Body of pancreas (tissue), 4 donors: Measurements from ENCODE around the gene VWDE. TPM values are rescaled to one million over a fixed set of nuclear protein-coding genes. Genes with fewer than 3 reads are reported as not detected.

Experiments
- ATAC-seq: fragments of 150-250 bp; one replicate; pipeline ENCODE4 v1.9.1; 2016
- DNase-seq, 4 donors: peaks; one replicate each; pipeline ENCODE4 v3.0.0-alpha.2; 2019
- H3K27ac ChIP-seq, 4 donors: fragments of 200-600 bp; sonication (generic); 1 replicate in 3 of 4; 2 replicates in 1 of 4; pipeline versions ENCODE4 v1.5.1 to v1.6.1; 2016 to 2019; ENCODE audit warnings: mild to moderate bottlenecking in 1 of 4, mixed read lengths in 1 of 4, moderate library complexity in 1 of 4
- H3K27me3 ChIP-seq, 2 donors: fragments of 200-600 bp; sonication (generic); one replicate each; pipeline ENCODE4 v1.6.0; 2016; ENCODE audit warnings: mild to moderate bottlenecking in 1 of 2
- H3K36me3 ChIP-seq, 2 donors: fragments of 200-600 bp; sonication (generic); replicated peaks in 1 of 2; 2 replicates each; pipeline ENCODE4 v1.5.1; 2016; ENCODE audit warnings: low read depth in 2 of 2; ENCODE audit not compliant: insufficient read depth in 1 of 2
- H3K4me1 ChIP-seq: fragments of 200-600 bp; sonication (generic); one replicate; pipeline ENCODE4 v1.6.0; 2016
- H3K4me3 ChIP-seq, 2 donors: fragments of 200-600 bp; sonication (generic); 1 replicate in 1 of 2; 2 replicates in 1 of 2; pipeline ENCODE4 v1.5.1; 2016 to 2019
- H3K9me3 ChIP-seq, 3 donors: fragments of 200-600 bp; sonication (generic); 1 replicate in 2 of 3; 2 replicates in 1 of 3; pipeline ENCODE4 v1.5.1; 2016
- POLR2A ChIP-seq, 3 donors: fragments of 450-650 bp; IDR thresholded peaks; one replicate each; pipeline ENCODE4 v1.6.1; 2016; ENCODE audit warnings: antibody characterized with exemption in 3 of 3, mild to moderate bottlenecking in 2 of 3
- WGBS, 2 donors: methylation state at CpG; one replicate each; pipeline ENCODE4 v1.1.5; 2017; 5-methylcytosine and 5-hydroxymethylcytosine counted together
- intact Hi-C: fragments of 100-400 bp; cut with DNase I; formaldehyde crosslinking; loops from one replicate; pipeline ENCODE4 v1.15.1; 2023
- total RNA-seq, 2 donors: library from RNA; depleted of rRNA; stranded (reverse); fragments of >200 nt; gene quantifications; one replicate each; pipeline ENCODE4 v1.1.0, GENCODE V29; 2016
- TF ChIP-seq, protein P1 (sequence below), 7 experiments: fragments of 450-650 bp in 4 of 7; fragments of 200-600 bp in 3 of 7; sonication (generic) in 3 of 7; IDR thresholded peaks; one replicate each; pipeline ENCODE4 v1.5.1; 2016 to 2019; ENCODE audit warnings: antibody characterized with exemption in 7 of 7

Gene VWDE
- total RNA-seq, 2 donors from 2014 or later: 1.6 to 2.6 TPM

DNA sequence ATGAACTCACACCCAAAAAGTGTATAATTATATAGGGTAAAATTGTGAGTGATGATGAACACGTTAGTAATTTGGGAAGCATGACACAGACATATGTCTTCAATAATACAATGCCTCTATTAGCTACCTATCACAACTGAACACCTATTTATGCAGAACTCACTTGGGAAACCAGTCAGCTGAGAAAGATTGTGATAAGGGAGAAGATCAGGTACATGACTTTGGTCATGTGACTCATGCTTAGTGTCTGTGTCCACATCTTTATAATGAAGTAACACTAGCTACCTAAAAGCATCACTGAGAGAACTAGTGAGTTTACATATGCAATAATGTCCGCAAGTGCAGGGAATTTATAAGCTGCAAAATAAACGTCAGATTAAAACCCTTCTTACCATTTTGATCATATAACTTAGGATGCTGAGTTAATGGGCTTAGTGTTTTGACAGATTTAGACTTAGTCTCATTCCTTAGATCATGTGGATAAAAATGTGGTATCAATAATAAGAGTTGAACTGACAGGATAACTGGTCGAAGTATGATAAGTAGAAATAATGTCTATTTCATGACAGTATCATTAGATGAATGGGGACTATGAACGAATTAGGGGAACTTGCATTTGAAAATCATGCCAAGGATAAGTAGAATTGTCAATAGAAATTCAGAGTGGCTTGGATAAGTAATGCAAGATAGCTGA, 11.6 kb downstream of the VWDE start:
- no peak overlapping the region for H3K27ac ChIP-seq
- no peak for ATAC-seq
- intact Hi-C loops: no loop called here
- no peaks in the 10 kb centered on the region for H3K36me3 ChIP-seq
- no peaks in the 10 kb centered on the region for H3K4me1 ChIP-seq
- 41 to 42% methylated on average over 5 of the region's 5 CpGs for WGBS, 2 donors
- no peaks in the 10 kb centered on the region for H3K9me3 ChIP-seq
- no peak overlapping the region for H3K4me3 ChIP-seq
- no peak for TF ChIP-seq POLR2A (IDR thresholded peaks at IDR 0.05)
- TF ChIP-seq, protein P1, sequence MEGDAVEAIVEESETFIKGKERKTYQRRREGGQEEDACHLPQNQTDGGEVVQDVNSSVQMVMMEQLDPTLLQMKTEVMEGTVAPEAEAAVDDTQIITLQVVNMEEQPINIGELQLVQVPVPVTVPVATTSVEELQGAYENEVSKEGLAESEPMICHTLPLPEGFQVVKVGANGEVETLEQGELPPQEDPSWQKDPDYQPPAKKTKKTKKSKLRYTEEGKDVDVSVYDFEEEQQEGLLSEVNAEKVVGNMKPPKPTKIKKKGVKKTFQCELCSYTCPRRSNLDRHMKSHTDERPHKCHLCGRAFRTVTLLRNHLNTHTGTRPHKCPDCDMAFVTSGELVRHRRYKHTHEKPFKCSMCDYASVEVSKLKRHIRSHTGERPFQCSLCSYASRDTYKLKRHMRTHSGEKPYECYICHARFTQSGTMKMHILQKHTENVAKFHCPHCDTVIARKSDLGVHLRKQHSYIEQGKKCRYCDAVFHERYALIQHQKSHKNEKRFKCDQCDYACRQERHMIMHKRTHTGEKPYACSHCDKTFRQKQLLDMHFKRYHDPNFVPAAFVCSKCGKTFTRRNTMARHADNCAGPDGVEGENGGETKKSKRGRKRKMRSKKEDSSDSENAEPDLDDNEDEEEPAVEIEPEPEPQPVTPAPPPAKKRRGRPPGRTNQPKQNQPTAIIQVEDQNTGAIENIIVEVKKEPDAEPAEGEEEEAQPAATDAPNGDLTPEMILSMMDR (IDR thresholded peaks at IDR 0.05): no peak
- H3K27me3 ChIP-seq: no peaks in the 10 kb centered on the region
- DNase-seq: no peak

DNA sequence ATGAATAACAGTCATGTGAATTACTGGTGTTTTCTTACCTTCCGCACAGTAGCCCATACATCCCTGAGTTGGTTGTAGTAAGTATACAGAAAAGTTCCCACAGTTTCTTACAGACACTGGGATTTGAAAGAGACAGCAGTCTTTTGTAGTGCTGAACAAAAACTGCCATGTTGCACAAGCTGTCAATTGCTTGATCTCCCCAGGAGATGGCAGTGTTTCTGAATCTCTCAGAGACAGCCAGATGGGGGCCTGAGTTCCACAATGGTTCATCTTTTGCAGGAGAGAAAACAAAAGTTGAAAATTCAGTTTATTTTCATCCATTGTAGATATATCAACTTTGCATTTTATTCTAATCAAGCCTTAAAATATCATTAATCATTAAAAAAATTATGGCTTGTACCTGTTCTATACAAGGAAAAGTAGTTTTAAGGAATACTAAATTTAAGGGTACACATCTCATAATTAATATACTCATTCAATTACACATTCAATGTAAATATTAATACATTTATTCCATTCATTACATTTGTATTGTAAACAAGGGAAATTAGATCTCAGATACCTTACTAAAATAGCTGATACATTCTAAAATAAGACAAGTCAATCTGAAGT, 14.5 kb downstream of the VWDE start:
- no peaks in the 10 kb centered on the region for H3K4me1 ChIP-seq
- no peaks in the 10 kb centered on the region for H3K9me3 ChIP-seq
- TF ChIP-seq POLR2A (IDR thresholded peaks at IDR 0.05): no peak
- TF ChIP-seq, protein P1 (IDR thresholded peaks at IDR 0.05): peak; percentile 7 to 61 (median 56)
- H3K27me3 ChIP-seq: no peaks in the 10 kb centered on the region
- intact Hi-C loops: no loop called here
- ATAC-seq (peak; percentile 75), DNase-seq (peak; percentile 24 to 51 (median 36))
- no peaks in the 10 kb centered on the region for H3K36me3 ChIP-seq
- H3K4me3 ChIP-seq: no peak overlapping the region
- 36 to 39% methylated on average over 1 of the region's 1 CpG for WGBS, 2 donors
- no peak overlapping the region for H3K27ac ChIP-seq

DNA sequence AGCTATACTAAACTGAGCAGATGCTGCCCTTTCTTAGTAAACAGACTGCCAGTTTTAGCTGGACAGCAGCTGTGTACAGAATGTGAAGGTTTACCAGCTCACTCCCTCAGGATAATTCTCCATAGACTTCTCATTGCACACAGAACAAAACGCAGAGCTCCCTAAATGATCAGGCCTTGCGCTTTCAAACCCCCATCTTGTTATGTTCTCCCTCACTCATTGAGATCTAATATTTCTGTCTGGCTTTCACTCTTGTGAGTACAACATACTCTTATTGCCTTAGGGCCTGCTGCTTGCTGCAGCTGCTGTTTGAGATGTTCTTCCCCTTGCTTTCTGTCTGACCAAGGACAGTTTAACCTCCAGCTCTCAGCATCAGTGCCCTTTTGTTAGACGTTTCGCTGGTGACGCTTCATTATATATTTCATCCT, 17.3 kb downstream of the VWDE start:
- intact Hi-C loops: no loop called here
- H3K36me3 ChIP-seq: no peaks in the 10 kb centered on the region
- H3K4me3 ChIP-seq: no peak overlapping the region
- no peaks in the 10 kb centered on the region for H3K4me1 ChIP-seq
- no peaks in the 10 kb centered on the region for H3K9me3 ChIP-seq
- WGBS, 2 donors: 77 to 79% methylated on average over 5 of the region's 5 CpGs
- ATAC-seq: no peak
- DNase-seq: no peak
- no peak overlapping the region for H3K27ac ChIP-seq
- TF ChIP-seq, protein P1 (IDR thresholded peaks at IDR 0.05): no peak
- no peak for TF ChIP-seq POLR2A (IDR thresholded peaks at IDR 0.05)
- H3K27me3 ChIP-seq: no peaks in the 10 kb centered on the region

DNA sequence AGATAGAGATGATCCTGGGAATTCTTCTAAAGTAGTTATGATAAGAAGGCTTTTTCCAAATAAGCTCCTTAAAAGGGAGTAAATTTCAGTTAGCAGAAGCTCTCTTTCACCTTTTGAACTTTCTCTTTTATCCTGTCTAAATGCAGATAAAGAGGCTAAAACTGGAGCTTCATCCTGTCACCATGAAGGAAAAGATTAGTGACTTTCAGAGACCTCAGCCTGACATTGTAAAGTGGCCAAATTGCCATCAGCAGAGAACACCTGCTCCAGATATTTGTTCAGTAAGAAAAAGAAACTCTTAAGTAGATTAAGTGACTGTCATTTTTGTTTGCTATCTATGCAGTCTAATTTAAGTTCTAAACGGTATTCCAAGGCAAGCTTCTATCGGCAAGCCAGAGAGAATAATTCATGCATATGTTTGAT, 18.3 kb downstream of the VWDE start:
- H3K4me1 ChIP-seq: no peaks in the 10 kb centered on the region
- no peaks in the 10 kb centered on the region for H3K36me3 ChIP-seq
- WGBS, 2 donors: 14 to 20% methylated on average over 2 of the region's 2 CpGs
- H3K9me3 ChIP-seq: no peaks in the 10 kb centered on the region
- TF ChIP-seq, protein P1 (IDR thresholded peaks at IDR 0.05): no peak
- no peak for TF ChIP-seq POLR2A (IDR thresholded peaks at IDR 0.05)
- no peak overlapping the region for H3K4me3 ChIP-seq
- ATAC-seq: no peak
- intact Hi-C loops: no loop called here
- H3K27me3 ChIP-seq: no peaks in the 10 kb centered on the region
- no peak overlapping the region for H3K27ac ChIP-seq
- no peak for DNase-seq
